Fibroblast of lung (primary cell): Measurements from ENCODE around the gene H1-8. TPM values are rescaled to one million over a fixed set of nuclear protein-coding genes. Genes with fewer than 3 reads are reported as not detected.
A peak's percentile ranks its signal among the peaks of the same experiment; 100 is the strongest.

Experiments
- DNase-seq, 2 donors: peaks; one replicate each; pipeline versions ENCODE4 v3.0.0 to v3.0.0-alpha.2; 2010; ENCODE audit warnings: low read depth in 2 of 2
- H2AFZ ChIP-seq: 2 replicates; pipeline ENCODE4 v1.5.1; 2012; ENCODE audit warnings: low read length, control low read depth, inconsistent platforms
- H3K27ac ChIP-seq: 2 replicates; pipeline ENCODE4 v1.5.1; 2011; ENCODE audit warnings: low read length, control low read depth; ENCODE audit not compliant: insufficient read depth
- H3K27me3 ChIP-seq: 2 replicates; pipeline ENCODE4 v1.5.1; 2011; ENCODE audit warnings: mild to moderate bottlenecking, low read length; ENCODE audit not compliant: control insufficient read depth, insufficient read depth
- H3K36me3 ChIP-seq: 2 replicates; pipeline ENCODE4 v1.5.1; 2011; ENCODE audit warnings: low read length; ENCODE audit not compliant: control insufficient read depth, insufficient read depth
- H3K4me1 ChIP-seq: 2 replicates; pipeline ENCODE4 v1.5.1; 2011; ENCODE audit warnings: low read length; ENCODE audit not compliant: control insufficient read depth, insufficient read depth; ENCODE audit errors: extremely low read depth
- H3K4me2 ChIP-seq: 2 replicates; pipeline ENCODE4 v1.5.1; 2011; ENCODE audit warnings: low read length, control low read depth; ENCODE audit not compliant: insufficient read depth; ENCODE audit errors: extremely low read depth
- H3K4me3 ChIP-seq, 4 experiments: fragments of 200-600 bp in 1 of 4; sonication (generic) in 1 of 4; replicated peaks in 1 of 4; 2 replicates each; pipeline ENCODE4 v1.5.1; 2011 to 2016; ENCODE audit warnings: low read length in 4 of 4, low read depth in 3 of 4, mild to moderate bottlenecking in 3 of 4, control low read depth in 2 of 4, inconsistent platforms in 1 of 4, mixed read lengths in 1 of 4; ENCODE audit not compliant: insufficient read depth in 1 of 4; ENCODE audit errors: control extremely low read depth in 1 of 4
- H3K79me2 ChIP-seq: 2 replicates; pipeline ENCODE4 v1.5.1; 2012; ENCODE audit warnings: mild to moderate bottlenecking, low read length, inconsistent platforms; ENCODE audit not compliant: control insufficient read depth, insufficient read depth
- H3K9ac ChIP-seq: 2 replicates; pipeline ENCODE4 v1.5.1; 2011; ENCODE audit warnings: mild to moderate bottlenecking, low read length, control low read depth; ENCODE audit not compliant: insufficient read depth
- H3K9me3 ChIP-seq: 2 replicates; pipeline ENCODE4 v1.5.1; 2012; ENCODE audit warnings: low read depth, low read length; ENCODE audit not compliant: control insufficient read depth, insufficient read depth
- H4K20me1 ChIP-seq: 2 replicates; pipeline ENCODE4 v1.5.1; 2011; ENCODE audit warnings: low read length; ENCODE audit not compliant: control insufficient read depth, insufficient read depth; ENCODE audit errors: extremely low read depth
- EZH2 ChIP-seq: IDR thresholded peaks from 2 replicates; pipeline ENCODE4 v1.5.1; 2012; ENCODE audit warnings: low read length, control low read depth, mild to moderate bottlenecking; ENCODE audit errors: missing control alignments
- polyA plus RNA-seq, 2 donors: library from polyadenylated mRNA; depleted of rRNA in 1 of 2; stranded (reverse) in 1 of 2; unstranded in 1 of 2; fragments of >200 nt; gene quantifications; 2 replicates each; pipeline ENCODE4 v1.2.1, GENCODE V29; 2011 to 2012; ENCODE audit warnings: missing spikeins in 1 of 2
- total RNA-seq: library from RNA; depleted of rRNA; stranded (reverse); fragments of >200 nt; gene quantifications from 2 replicates; pipeline ENCODE4 v1.2.1, GENCODE V29; 2014
- TF ChIP-seq, protein P1 (sequence below), 2 donors: IDR thresholded peaks in 1 of 2; conservative IDR thresholded peaks in 1 of 2; 1 replicate in 1 of 2; 2 replicates in 1 of 2; pipeline ENCODE4 v1.5.1; 2011 to 2012; ENCODE audit warnings: low read length in 2 of 2, control low read depth in 1 of 2, inconsistent platforms in 1 of 2, low read depth in 1 of 2, mild to moderate bottlenecking in 1 of 2

Gene H1-8
- total and polyA plus RNA-seq, 2 donors (not counting 1 experiment from before 2014, with no cell fraction given) = not detected

DNA sequence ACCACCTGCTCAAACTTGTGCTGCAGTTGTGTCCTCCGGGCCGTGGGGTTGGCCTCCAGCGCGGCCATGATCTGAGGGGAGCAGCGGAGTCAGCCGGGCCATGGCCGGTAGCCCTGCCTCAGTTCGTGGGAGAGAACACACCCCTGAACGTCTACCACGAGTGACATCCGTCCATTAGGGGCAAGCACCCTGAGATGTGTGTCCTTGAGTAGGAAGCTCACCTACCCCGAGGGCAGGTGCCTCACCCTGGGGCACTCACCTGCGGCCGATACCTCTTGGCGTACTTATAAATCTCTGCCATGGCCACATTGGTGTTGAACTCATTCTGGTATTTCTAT lies 13.4 kb downstream of the H1-8 start:
- H3K9me3 ChIP-seq = no peaks in the 10 kb centered on the region
- no peak overlapping the region for H3K9ac ChIP-seq
- no peak overlapping the region for H3K4me3 ChIP-seq
- no peak for TF ChIP-seq EZH2
- TF ChIP-seq, protein P1, sequence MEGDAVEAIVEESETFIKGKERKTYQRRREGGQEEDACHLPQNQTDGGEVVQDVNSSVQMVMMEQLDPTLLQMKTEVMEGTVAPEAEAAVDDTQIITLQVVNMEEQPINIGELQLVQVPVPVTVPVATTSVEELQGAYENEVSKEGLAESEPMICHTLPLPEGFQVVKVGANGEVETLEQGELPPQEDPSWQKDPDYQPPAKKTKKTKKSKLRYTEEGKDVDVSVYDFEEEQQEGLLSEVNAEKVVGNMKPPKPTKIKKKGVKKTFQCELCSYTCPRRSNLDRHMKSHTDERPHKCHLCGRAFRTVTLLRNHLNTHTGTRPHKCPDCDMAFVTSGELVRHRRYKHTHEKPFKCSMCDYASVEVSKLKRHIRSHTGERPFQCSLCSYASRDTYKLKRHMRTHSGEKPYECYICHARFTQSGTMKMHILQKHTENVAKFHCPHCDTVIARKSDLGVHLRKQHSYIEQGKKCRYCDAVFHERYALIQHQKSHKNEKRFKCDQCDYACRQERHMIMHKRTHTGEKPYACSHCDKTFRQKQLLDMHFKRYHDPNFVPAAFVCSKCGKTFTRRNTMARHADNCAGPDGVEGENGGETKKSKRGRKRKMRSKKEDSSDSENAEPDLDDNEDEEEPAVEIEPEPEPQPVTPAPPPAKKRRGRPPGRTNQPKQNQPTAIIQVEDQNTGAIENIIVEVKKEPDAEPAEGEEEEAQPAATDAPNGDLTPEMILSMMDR (conservative IDR thresholded peaks at IDR 0.05 in 1 of 2, IDR thresholded peaks at IDR 0.05 in 1 of 2; ENCODE audit: low read depth in 1 of 2, low read length in 2 of 2) = no peak
- H3K27ac ChIP-seq = no peak overlapping the region
- no peak overlapping the region for H3K4me2 ChIP-seq
- H3K36me3 ChIP-seq = peaks cover 26% of the 10 kb centered on the region
- H3K4me1 ChIP-seq = peaks cover 47% of the 10 kb centered on the region
- peaks cover 9% of the 10 kb centered on the region for H3K79me2 ChIP-seq
- H3K27me3 ChIP-seq = no peaks in the 10 kb centered on the region
- no peak for DNase-seq
- no peaks in the 10 kb centered on the region for H4K20me1 ChIP-seq
- no peak overlapping the region for H2AFZ ChIP-seq

DNA sequence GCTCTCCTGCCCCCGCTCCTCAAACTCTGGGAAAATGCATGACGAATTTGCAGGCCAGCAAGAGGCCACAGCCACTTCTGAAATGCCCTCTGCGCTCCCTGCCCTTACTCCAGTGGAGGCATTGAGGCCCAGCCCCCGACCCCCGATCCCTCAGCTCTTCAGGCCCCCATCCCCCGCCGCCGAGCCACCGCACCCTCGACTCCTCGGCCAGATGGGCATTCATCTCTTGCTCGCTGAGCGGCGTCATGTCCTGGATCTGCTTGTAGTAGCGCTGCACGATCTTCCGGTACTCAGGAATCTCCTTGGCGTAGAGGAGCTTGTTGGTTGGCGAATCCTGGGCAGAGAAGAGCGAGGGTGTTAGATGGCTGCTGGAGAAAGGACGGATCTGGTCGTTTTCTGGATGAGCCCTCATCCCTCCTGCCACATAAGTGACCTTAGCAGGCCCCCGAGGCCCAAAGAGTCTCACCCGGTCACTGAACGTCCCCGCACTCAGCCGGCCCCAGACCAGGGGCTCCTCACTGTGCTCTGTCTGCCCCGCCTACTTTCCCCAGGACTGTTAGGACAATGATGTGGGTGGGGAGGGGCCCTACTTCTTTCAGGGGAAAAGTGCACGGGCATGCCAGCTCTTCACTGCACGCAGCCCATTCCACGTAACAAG lies 14.0 kb downstream of the H1-8 start:
- no peak overlapping the region for H3K4me2 ChIP-seq
- no peak overlapping the region for H3K4me3 ChIP-seq
- no peak for DNase-seq
- H3K9me3 ChIP-seq = no peaks in the 10 kb centered on the region
- no peak overlapping the region for H2AFZ ChIP-seq
- H3K79me2 ChIP-seq = peaks cover 9% of the 10 kb centered on the region
- no peak overlapping the region for H3K9ac ChIP-seq
- TF ChIP-seq, protein P1 (conservative IDR thresholded peaks at IDR 0.05 in 1 of 2, IDR thresholded peaks at IDR 0.05 in 1 of 2; ENCODE audit: low read depth in 1 of 2, low read length in 2 of 2) = no peak
- no peak for TF ChIP-seq EZH2
- H3K4me1 ChIP-seq = peaks cover 51% of the 10 kb centered on the region
- H4K20me1 ChIP-seq = no peaks in the 10 kb centered on the region
- H3K36me3 ChIP-seq = peaks cover 27% of the 10 kb centered on the region
- H3K27me3 ChIP-seq = no peaks in the 10 kb centered on the region
- peak overlapping the region; percentile 23 for H3K27ac ChIP-seq

DNA sequence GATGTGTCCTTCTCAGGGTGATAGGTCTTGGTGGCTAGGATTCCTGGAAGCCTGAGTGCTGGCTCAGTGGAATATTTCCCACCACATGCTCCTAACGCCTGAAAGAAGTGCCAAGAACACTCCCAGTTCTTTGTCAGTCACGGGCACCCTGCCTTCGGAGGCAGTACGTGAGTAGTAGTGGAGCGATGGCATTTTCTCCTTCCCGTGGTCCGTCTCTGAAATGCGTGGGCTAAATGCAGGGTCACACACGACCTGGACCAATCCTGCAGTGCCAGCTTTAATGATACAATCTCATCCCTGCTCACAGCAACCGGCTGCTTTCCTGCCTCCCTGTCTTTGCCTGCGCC lies 14.5 kb downstream of the H1-8 start:
- peak; percentile 70 to 81 for DNase-seq
- Histone ChIP-seq H3K4me1 (peaks cover 51% of the 10 kb centered on the region), H2AFZ (no peak overlapping the region), H3K79me2 (peaks cover 9% of the 10 kb centered on the region), H3K4me2 (no peak overlapping the region), H3K27me3 (no peaks in the 10 kb centered on the region), H3K9me3 (no peaks in the 10 kb centered on the region), H3K27ac (peak overlapping the region; percentile 44), H3K36me3 (peaks cover 29% of the 10 kb centered on the region), H3K9ac (no peak overlapping the region), H4K20me1 (no peaks in the 10 kb centered on the region), H3K4me3 (no peak overlapping the region)
- no peak for TF ChIP-seq EZH2
- TF ChIP-seq, protein P1 (conservative IDR thresholded peaks at IDR 0.05 in 1 of 2, IDR thresholded peaks at IDR 0.05 in 1 of 2; ENCODE audit: low read depth in 1 of 2, low read length in 2 of 2) = no peak
